Measurements from ENCODE around the gene ZFYVE9.
"Not testable (repeated sequence)": the region's sequence is repeated elsewhere in the genome, so short reads cannot be mapped to it uniquely, and the experiment has no call there.

ZFYVE9 gene, protein sequence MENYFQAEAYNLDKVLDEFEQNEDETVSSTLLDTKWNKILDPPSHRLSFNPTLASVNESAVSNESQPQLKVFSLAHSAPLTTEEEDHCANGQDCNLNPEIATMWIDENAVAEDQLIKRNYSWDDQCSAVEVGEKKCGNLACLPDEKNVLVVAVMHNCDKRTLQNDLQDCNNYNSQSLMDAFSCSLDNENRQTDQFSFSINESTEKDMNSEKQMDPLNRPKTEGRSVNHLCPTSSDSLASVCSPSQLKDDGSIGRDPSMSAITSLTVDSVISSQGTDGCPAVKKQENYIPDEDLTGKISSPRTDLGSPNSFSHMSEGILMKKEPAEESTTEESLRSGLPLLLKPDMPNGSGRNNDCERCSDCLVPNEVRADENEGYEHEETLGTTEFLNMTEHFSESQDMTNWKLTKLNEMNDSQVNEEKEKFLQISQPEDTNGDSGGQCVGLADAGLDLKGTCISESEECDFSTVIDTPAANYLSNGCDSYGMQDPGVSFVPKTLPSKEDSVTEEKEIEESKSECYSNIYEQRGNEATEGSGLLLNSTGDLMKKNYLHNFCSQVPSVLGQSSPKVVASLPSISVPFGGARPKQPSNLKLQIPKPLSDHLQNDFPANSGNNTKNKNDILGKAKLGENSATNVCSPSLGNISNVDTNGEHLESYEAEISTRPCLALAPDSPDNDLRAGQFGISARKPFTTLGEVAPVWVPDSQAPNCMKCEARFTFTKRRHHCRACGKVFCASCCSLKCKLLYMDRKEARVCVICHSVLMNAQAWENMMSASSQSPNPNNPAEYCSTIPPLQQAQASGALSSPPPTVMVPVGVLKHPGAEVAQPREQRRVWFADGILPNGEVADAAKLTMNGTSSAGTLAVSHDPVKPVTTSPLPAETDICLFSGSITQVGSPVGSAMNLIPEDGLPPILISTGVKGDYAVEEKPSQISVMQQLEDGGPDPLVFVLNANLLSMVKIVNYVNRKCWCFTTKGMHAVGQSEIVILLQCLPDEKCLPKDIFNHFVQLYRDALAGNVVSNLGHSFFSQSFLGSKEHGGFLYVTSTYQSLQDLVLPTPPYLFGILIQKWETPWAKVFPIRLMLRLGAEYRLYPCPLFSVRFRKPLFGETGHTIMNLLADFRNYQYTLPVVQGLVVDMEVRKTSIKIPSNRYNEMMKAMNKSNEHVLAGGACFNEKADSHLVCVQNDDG (N-terminal part only)

DNA sequence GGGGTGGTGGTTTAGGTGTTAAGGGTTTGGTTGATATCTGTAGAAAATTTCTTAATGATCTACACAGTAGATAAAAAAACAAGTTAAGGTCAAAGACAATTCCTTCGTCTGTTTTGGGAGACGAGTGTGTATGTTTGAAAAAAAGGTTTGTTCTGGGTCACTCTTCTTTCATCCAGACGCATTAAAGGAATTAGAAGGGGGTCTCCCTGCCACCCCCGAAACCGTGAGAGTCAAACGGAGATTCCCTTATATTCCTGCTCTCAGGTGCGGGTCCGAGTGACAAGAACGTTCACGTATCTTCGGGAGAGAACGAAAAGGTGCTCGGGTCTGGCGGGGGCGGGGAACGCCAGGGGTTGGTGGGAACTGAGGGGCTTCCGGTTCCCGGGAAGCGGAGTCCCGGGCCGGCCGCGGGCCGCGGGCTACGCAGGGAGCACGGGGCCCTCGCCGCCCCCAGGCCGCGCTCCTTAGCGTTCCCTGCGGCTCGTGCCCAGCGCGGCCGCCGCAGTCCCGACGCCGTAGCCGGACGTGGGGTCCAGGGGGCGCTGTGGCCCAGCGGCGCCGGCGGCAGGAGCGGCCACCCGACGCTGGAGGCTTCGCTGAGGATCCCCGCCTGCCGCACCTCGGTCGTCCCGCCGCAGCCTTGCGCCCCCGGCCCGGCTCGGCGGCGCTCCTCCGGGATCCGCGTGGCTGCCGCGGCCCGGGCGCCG, at the start of gene ZFYVE9:
TSS of gene ZFYVE9 (plus strand) at position 577 of the 707 bp plus-strand sequence. CDS start 91,118 bp downstream, outside the sequence.
- DNase-seq = peak; percentile 68

DNA sequence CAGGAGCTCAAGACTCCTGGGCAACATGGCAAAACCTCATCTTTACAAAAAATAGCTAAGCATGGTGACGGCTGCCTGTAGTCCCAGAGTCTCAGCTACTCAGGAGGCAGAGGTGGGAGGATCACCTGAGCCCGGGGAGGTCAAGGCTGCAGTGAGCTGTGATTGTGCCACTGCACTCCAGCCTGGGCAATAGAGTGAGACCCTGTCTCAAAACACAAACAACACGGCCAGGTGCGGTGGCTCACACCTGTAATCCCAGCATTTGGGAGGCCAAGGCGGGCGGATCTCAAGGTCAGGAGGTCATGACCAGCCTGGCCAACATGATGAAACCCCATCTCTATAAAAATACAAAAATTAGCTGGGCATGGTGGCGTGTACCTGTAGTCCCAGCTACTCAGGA, 47.6 kb upstream of the ZFYVE9 start:
- DNase-seq = not testable (repeated sequence)

DNA sequence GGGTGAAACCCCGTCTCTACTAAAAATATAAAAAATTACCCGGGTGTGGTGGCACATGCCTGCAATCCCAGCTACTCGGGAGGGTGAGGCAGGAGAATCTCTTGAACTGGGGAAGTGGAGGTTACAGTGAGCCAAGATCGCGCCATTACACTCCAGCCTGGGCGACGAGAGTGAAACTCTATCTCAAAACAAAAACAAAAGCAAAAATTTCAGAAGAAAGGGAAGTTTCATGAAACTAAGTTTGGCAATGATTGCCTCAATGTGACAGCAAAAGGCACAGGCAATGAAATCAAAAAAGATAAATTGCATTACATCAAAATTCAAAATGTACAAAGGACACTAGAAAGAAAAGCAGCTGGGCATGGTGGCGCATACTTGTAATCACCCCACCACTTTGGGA, 45.7 kb upstream of the ZFYVE9 start:
- DNase-seq = no peak

DNA sequence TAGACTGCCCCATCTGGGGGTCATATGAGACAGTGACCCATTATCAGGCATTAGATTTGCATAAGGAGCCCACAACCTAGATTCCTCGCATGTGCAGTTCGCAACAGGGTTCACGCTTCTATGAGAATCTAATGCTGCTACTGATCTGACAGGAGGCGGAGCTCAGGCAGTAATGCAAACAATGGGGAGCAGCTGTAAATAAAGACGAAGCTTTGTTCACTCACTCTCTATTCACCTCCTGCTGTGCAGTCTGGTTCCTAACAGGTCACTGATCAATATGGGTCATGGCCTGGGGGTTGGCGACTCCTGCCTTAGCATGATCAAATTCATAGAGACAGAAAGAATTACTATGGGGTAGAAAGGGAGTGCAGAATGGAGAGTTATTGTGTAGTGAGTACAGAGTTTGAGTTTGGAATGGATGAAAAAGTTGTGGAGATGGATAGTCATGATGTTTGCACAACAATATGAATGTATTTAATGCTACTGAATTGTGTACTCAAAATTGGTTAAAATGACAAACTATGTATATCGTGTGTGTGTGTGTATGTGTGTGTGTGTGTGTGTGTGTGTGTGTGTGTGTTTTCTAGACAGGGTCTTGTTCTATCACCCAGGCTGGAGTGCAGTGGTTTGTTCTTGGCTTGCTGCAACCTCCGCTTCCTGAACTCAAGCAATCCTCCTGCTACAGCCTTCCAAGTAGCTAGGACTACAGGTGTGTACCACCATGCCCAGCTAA, 43.6 kb upstream of the ZFYVE9 start:
- no peak for DNase-seq

DNA sequence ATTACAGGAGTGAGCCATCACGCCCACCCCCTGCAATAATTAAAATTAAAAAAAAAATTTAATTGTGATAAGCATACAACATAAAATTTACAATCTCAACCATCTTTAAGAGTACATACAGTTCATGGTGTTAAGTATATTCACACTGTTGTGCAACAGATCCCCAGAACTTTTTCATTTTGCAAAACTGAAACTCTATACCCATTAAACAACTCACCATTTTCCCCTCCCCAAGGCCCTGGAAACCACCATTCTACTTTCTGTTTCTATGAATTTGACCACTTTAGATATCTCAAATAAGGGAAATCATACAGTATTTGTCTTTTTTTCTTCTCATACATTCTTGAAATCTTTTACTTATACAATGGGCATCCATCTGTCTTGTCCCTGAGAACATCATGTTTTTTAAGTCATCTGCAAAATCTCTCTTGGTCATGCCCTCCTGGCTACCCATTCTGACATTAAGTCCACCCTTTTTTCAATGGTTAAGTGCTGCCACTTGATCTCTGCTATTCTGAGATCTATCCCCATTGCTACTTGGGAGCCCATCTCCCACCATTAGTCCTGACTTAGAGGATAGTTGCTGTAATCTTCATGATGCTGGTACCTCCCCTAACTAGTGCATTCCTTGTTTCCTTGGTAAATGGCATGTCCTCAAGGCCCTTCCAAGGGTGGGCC, 39.4 kb upstream of the ZFYVE9 start:
- DNase-seq = no peak

DNA sequence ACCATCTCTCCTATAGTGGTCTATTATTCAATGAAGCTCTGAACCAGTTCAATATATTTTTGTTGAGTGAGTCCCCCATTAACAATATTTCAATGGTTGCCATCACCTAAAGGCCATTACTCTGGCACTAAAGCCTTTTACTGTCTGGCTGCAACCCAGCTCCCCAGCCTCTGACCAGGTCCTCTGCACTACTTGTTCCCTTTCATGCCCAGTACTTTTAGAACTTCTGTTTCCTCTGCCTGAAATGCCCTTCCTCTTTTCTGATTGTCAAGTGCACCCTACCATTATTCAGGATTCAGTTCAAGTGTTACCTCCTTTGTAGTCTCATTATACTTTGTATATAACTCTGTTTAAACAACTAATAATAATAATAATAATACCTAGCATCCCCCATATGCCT, 30.4 kb upstream of the ZFYVE9 start:
- no peak for DNase-seq

DNA sequence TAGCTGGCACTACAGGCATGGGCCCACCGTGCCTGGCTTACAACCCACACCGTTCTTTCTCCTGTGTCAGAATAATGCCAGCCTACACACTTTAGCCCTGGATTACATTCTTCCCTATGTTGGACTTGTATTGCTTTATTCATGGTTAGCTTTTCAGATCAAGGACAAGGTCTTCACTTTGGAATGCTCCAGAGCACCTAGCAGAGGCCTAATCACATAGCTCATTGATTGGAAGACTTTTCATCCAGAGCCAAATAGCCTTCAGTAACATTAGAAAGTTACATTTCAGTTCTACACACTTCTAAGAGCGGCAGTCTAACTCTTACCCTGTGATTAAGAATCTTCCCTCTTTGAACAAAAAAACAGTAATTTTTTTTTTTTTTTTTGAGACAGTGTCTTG, 29.4 kb upstream of the ZFYVE9 start:
- no peak for DNase-seq

DNA sequence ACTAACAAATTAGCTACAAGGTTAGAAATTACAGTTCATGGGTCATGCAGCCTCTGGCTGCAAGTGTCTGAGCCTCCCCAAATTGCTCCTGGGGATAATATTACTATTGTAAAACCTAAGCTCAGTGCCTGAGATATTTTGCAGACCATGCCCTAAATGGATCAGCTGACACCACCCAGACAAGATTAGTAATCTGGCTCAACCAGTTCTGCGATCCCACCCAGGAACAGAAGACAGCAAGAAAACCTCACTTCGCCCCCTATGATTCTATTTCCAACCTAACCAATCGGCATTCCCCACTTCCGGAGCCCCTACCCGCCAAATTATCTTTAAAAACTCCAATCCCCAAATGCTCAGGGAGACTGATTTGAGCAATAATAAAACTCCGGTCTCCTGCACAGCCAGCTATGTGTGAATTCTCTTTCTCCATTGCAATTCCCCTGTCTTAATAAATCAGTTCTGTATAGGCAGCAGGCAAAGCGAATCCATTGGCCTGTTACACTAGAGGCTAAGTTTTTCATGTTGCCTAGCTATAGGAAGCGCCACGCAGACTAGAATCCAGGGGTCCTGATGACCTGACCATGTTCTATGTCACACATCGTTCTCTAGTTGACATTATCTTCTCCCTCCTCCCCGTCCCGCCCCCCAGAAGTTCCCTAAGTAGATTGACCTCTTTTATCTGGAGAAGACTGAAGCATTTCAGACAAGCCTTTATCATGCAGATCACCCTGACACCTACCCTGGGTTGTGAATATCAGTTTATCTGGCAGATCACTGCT, 22.4 kb upstream of the ZFYVE9 start:
- no peak for DNase-seq

DNA sequence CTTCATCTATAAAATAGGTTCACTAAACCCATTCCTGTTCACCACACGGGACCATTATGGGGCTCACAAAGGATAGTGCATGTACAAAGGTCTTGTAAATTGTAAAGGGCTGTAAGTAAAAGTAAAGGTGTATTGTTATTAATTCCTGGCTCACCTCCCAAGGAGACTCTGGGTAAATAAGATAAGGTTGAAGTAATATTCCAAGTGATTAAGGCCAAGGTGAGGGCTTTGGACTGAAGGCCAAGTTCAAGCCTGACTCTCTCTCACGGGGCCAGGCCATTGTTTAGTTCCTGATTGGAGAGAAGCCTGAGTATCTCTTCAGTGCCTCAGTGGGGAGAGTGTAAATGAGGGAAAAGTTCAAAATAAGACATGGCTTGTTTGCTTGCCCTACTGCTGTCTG, 19.5 kb upstream of the ZFYVE9 start:
- no peak for DNase-seq

DNA sequence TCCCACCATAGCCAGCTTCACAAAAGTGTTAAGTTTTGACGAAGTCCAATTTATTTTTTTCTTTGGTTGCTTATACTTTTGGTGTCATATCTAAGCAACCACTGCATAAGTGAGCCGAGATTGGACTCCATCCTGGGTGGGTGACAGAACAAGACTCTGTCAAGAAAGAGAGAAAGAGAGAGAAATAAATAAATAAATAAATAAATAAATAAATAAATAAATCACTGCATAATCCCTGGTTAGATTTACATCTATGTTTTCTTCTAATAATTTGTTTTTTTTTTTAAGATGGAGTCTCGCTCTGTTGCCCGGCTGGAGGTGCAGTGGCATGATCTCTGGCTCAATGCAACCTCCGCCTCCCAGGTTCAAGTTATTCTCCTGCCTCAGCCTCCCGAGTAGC, 18.3 kb upstream of the ZFYVE9 start:
- DNase-seq = no peak

DNA sequence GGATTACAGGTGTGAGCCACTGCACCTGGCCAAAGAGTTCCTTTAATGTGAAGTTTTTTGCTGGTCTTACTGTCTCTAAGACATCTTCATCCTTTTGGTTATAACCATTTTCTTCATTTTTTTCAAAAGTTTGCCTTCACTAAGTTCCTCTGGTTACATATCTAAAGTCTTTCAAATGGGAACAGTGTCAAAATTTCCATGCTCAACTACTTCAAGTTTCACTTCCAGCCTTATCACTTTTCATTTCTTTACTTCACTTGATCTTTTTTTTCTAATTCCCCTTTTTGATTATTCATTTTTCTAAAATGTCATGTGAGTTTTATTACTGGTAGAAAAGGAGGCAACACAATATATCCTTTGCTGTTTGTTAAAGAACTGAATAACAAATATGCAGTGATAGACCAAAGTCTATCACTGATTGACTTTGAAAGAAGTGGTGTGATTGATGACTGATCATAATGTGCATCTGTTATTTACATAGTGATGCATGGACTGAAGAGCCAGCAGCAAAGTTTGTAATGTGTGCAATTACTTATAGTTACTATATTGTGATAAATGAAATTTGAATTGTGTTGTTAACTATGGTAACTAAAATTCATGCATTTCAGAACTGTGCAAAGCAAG, 16.0 kb upstream of the ZFYVE9 start:
- DNase-seq = no peak

DNA sequence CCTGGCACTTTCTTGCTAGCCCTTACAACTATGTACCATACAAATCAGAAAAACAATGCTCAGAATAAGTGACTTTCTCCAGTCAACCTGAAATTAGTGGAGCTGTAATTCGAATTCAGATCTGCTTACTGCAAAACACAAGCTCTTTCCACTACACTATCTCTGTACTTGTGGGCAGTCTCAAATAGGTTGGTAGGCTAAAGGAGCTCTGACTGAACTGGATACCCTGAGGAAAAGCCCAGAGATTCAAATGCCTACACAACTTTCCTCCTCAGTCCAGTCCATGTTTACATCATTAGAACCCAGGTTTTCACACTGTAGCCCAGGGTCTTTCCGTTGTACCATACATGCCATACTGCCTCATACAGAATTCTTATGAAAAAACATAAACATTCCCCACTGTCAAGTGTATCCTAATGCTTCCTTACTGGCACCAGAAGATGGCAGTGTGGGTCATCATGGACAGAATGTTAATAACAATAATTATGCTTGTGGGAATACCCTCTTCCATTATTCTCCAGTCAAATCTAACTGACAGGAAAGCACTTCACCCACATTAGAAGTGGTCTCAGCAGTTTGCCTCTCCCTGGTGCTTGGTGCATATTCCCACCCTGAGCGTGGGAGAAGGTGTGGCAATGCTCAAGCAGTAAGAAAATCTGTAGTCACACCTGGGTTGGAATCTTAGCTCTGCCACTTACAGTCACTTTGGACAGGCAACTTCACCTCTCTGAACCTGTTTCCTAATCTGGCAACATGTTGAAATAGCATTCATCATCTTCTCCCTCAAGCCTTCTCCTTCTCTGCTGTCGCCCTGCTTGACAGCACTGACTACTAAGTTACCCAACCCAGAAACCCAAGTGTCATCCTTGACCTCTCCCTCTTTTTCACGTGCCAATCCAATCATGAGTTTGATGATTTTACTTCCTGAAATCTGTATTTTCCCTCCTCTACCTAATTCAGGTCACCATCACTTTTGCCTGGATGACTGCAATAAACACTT, 14.4 kb upstream of the ZFYVE9 start:
- DNase-seq = no peak

DNA sequence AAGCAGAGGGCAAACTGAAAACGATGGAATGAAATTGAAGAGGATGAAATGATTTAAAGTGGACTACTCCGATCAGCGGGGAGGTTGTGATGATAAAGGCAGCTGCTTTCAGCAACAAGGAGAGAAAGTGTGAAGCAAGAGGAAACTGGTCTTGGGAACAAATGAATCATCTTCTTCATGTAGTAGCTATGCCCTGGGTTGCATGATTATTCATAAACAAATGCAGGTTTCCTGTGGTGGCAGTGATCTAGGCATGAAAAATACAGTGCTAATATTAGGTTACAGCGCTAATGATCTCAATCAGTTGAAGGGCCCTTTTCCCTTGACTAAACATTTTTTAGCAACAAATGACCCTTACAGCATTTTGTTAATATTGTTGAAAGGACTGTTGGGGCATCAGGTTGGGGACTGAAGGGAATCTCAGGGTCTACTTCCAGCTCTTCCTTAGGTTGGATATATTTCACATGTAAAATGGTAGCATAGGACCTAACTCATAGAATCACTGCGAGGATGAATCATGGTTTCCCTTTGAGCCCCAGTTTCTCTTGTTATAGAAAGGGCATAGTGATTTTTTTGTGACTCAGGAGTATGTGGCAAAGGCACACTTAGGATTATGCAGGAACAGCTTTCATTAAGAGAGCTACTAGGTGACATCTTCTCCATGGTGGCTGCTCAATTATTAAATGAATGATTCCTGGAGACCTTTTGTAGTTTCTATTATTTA, 1.9 kb upstream of the ZFYVE9 start:
- no peak for DNase-seq

DNA sequence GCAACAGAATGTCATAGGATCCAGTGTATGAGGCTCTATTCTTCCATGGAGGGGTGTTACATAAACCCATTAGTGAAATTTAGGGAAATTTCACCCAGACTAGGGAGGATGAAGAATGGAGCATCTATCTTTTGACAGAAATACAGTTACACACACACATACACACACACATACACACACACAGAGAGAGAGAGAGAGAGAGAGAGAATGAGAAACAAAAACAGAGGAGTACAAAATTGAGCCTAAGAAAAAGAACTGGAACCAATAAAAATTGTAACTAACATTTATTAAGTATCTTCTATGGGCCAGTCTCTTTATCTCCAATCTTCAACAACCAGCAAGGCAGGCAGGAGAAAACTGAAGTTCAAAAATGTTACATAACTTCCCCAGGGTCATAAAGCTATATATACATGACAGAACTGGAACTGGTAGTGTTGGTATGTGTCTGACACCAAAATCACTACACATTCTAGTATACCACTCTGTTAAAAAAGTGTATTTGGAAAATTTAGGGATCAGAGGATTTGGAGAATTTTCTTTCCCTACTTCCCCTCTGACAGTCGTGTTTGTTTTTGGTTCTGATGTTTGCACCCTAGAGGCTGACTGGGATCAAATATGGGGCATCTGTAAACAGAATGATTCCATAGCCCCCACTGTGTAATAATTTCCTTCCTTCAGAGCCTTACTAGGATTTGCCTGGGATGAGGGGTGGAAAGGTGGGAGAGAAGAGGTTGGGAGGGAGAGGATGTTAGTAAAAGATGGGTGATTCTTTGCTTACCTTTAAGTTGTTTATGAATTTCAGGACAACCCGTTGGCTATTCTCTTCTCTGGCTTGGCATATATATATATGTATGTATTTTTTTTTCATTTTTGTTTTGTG, 1.0 kb upstream of the ZFYVE9 start:
- DNase-seq = no peak

DNA sequence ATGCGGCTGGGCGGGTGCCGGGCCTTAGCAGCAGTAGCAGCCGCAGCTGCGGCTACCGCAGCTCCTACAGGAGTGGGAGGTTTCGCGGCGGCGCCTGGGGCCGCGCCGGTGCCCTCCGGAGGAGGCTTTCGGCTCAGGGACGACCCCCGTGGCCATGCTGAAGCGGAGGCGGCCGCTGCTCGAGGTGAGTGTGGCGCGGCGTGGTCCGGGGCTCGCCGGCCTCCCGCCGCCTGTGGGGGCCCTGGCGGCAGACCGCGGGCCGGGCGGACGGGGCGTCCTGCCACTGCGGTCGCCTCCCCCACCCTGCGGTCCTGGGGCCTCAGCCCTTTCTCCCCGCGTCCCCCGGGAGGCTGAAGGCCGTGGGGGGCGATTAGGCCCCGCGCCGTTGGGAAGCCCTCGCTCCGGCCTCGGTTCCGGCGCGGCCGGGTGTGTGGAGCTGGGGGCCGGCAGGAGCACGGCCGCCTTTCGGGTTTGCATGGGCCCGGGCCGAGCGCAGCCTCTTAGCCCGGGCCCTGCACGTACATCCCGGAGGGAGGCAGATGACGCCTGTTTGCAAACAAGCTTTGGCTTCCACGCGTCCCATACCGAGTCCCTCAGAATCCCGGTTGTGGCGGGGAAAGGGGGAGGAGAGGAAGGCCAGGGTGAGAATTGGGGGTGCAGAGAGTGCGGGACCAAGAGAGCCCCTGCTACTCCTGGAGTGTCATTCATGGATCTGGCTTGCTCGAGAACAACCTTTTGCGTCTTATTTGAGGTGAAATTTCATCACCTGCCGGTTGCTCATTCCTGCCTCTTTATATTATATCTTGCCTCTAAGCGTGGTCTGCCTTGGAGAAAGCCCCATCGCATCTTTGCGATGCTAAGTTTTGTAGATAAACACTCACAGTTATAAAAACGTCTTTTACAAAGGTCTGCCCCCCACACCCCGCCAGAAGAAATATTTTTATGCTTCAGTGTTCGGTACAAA, 613 bp downstream of the ZFYVE9 start:
- DNase-seq = peak; percentile 43

DNA sequence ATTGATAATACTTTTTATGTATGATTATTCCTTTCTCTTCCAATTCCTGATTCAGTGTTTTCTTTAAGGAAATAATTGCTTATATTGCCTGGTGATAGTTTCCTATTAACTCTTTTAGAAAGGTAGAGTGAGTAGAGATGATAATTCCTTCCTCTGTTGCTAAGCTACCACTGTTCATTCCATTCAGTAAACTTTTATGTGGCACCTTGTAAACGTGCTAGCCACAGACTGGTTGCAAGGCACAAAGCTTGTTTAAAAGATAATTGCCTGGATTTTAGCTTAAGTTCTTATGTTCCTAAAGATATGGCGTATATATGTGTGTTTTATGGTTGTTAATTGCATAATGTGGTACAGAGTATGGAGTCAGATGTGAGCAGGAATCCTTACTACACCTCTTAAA, 3.2 kb downstream of the ZFYVE9 start:
- DNase-seq = no peak
